ENCODE results near the gene S100A14. TPM values are rescaled to one million over a fixed set of nuclear protein-coding genes. Genes with fewer than 3 reads are reported as not detected.

Gene S100A14
- 0.04 TPM for polyA plus RNA-seq (2013, experiment 1 of 2)
- polyA plus RNA-seq (2013, experiment 2 of 2): not detected

- Histone ChIP-seq H2AFZ (ENCODE audit: low read length) (no peak within 1 kb of the TSS), H3K4me2 (ENCODE audit: insufficient read depth, low read length, poor library complexity, severe bottlenecking) (no peak within 1 kb of the TSS), H3K14ac (ENCODE audit: low read length) (peak within 1 kb of the TSS; percentile 13), H2BK5ac (ENCODE audit: low read length) (no peak within 1 kb of the TSS), H3K23ac (ENCODE audit: low read depth, low read length, poor library complexity) (peak within 1 kb of the TSS; percentile 55), H4K91ac (ENCODE audit: low read depth, low read length, poor library complexity) (no peak within 1 kb of the TSS), H3K36me3 (replicated peaks in 1 of 2; ENCODE audit: control insufficient read depth in 2 of 2, insufficient read depth in 2 of 2, low read length in 2 of 2) (peaks cover 4 to 23% of the 10 kb centered on the region in 2 donors), H3K27ac (replicated peaks; ENCODE audit: low read length) (no peak within 1 kb of the TSS), H3K79me1 (ENCODE audit: low read depth, low read length) (no peaks in the 10 kb centered on the region), H4K8ac (ENCODE audit: low read depth, low read length) (no peak within 1 kb of the TSS), H3K27me3 (ENCODE audit: control insufficient read depth in 3 of 3, insufficient read depth in 3 of 3, low read depth in 1 of 3, low read length in 3 of 3) (no peaks in the 10 kb centered on the region), H2BK120ac (ENCODE audit: low read depth, low read length) (no peak within 1 kb of the TSS), H3K18ac (ENCODE audit: low read length) (peak within 1 kb of the TSS; percentile 42), H2BK15ac (ENCODE audit: low read length) (peak within 1 kb of the TSS; percentile 45), H3K4ac (ENCODE audit: low read length) (no peak within 1 kb of the TSS), H2BK12ac (ENCODE audit: low read length) (peak within 1 kb of the TSS; percentile 2), H3K9me3 (replicated peaks in 1 of 2; ENCODE audit: control insufficient read depth in 2 of 2, insufficient read depth in 1 of 2, low read depth in 1 of 2, low read length in 2 of 2) (no peaks in the 10 kb centered on the region), H3K9ac (ENCODE audit: low read depth, low read length, poor library complexity) (no peak within 1 kb of the TSS), H2AK5ac (ENCODE audit: low read depth, low read length) (peak within 1 kb of the TSS; percentile 71), H3K4me1 (ENCODE audit: control insufficient read depth in 2 of 2, insufficient read depth in 1 of 2, low read depth in 1 of 2, low read length in 2 of 2) (peaks cover 9 to 10% of the 10 kb centered on the region in 2 donors), H3K4me3 (ENCODE audit: low read length in 2 of 2) (peak within 1 kb of the TSS in 1 of 2 donors; percentile 32)
- no CpG with 5 or more reads among the region's 10 CpGs for WGBS, 2 donors (ENCODE audit: extremely low coverage in 2 of 2, insufficient read length in 2 of 2, insufficient replicate concordance in 1 of 2)
- DNase-seq (ENCODE audit: low spot score): no peak
These were observed at the start of gene S100A14 for GRCh38 chr1:153616144-153616916. Gene S100A14, minus strand, starts transcription at chr1:153616325. Its CDS starts 467 bp downstream, at chr1:153615858.

GRCh38 chr1:153663211-153663610 is 47.1 kb upstream of the S100A14 start:
- Histone ChIP-seq H3K79me1 (ENCODE audit: low read depth, low read length) (peaks cover 7% of the 10 kb centered on the region), H3K4ac (ENCODE audit: low read length) (no peak overlapping the region), H2BK15ac (ENCODE audit: low read length) (no peak overlapping the region), H4K91ac (ENCODE audit: low read depth, low read length, poor library complexity) (no peak overlapping the region), H3K9ac (ENCODE audit: low read depth, low read length, poor library complexity) (no peak overlapping the region), H3K27me3 (ENCODE audit: control insufficient read depth in 3 of 3, insufficient read depth in 3 of 3, low read depth in 1 of 3, low read length in 3 of 3) (no peaks in the 10 kb centered on the region), H3K4me1 (ENCODE audit: control insufficient read depth in 2 of 2, insufficient read depth in 1 of 2, low read depth in 1 of 2, low read length in 2 of 2) (peaks cover 4 to 6% of the 10 kb centered on the region in 2 donors), H3K4me3 (ENCODE audit: low read length in 2 of 2) (no peak overlapping the region), H2BK12ac (ENCODE audit: low read length) (no peak overlapping the region), H3K14ac (ENCODE audit: low read length) (no peak overlapping the region), H3K23ac (ENCODE audit: low read depth, low read length, poor library complexity) (no peak overlapping the region), H2AFZ (ENCODE audit: low read length) (no peak overlapping the region), H2BK5ac (ENCODE audit: low read length) (no peak overlapping the region), H3K36me3 (replicated peaks in 1 of 2; ENCODE audit: control insufficient read depth in 2 of 2, insufficient read depth in 2 of 2, low read length in 2 of 2) (peaks cover 47 to 85% of the 10 kb centered on the region in 2 donors), H4K8ac (ENCODE audit: low read depth, low read length) (no peak overlapping the region), H2AK5ac (ENCODE audit: low read depth, low read length) (no peak overlapping the region), H3K18ac (ENCODE audit: low read length) (no peak overlapping the region), H3K27ac (replicated peaks; ENCODE audit: low read length) (no peak overlapping the region), H3K9me3 (replicated peaks in 1 of 2; ENCODE audit: control insufficient read depth in 2 of 2, insufficient read depth in 1 of 2, low read depth in 1 of 2, low read length in 2 of 2) (no peaks in the 10 kb centered on the region), H3K4me2 (ENCODE audit: insufficient read depth, low read length, poor library complexity, severe bottlenecking) (no peak overlapping the region), H2BK120ac (ENCODE audit: low read depth, low read length) (no peak overlapping the region)
- no CpG with 5 or more reads among the region's 5 CpGs for WGBS, 2 donors (ENCODE audit: extremely low coverage in 2 of 2, insufficient read length in 2 of 2, insufficient replicate concordance in 1 of 2)
- DNase-seq (ENCODE audit: low spot score): no peak

GRCh38 chr1:153662269-153662668 is 46.1 kb upstream of the S100A14 start:
- no peaks in the 10 kb centered on the region for H3K9me3 ChIP-seq (replicated peaks in 1 of 2; ENCODE audit: control insufficient read depth in 2 of 2, insufficient read depth in 1 of 2, low read depth in 1 of 2, low read length in 2 of 2)

GRCh38 chr1:153661111-153661708 is 45.1 kb upstream of the S100A14 start:
- H2BK12ac ChIP-seq (ENCODE audit: low read length): no peak overlapping the region
- no peak overlapping the region for H4K91ac ChIP-seq (ENCODE audit: low read depth, low read length, poor library complexity)
- peaks cover 33 to 65% of the 10 kb centered on the region in 2 donors for H3K36me3 ChIP-seq (replicated peaks in 1 of 2; ENCODE audit: control insufficient read depth in 2 of 2, insufficient read depth in 2 of 2, low read length in 2 of 2)
- no peak overlapping the region for H2AK5ac ChIP-seq (ENCODE audit: low read depth, low read length)
- no peak overlapping the region for H3K14ac ChIP-seq (ENCODE audit: low read length)
- no peak overlapping the region for H4K8ac ChIP-seq (ENCODE audit: low read depth, low read length)
- no peak overlapping the region for H2BK120ac ChIP-seq (ENCODE audit: low read depth, low read length)
- no peak overlapping the region for H3K9ac ChIP-seq (ENCODE audit: low read depth, low read length, poor library complexity)
- H3K4me3 ChIP-seq (ENCODE audit: low read length in 2 of 2): no peak overlapping the region
- H2BK5ac ChIP-seq (ENCODE audit: low read length): no peak overlapping the region
- no peak overlapping the region for H2BK15ac ChIP-seq (ENCODE audit: low read length)
- peak overlapping the region; percentile 13 for H3K27ac ChIP-seq (replicated peaks; ENCODE audit: low read length)
- no CpG with 5 or more reads among the region's 9 CpGs for WGBS, 2 donors (ENCODE audit: extremely low coverage in 2 of 2, insufficient read length in 2 of 2, insufficient replicate concordance in 1 of 2)
- H2AFZ ChIP-seq (ENCODE audit: low read length): no peak overlapping the region
- H3K4me2 ChIP-seq (ENCODE audit: insufficient read depth, low read length, poor library complexity, severe bottlenecking): no peak overlapping the region
- no peak for DNase-seq (ENCODE audit: low spot score)
- no peak overlapping the region for H3K4ac ChIP-seq (ENCODE audit: low read length)
- H3K18ac ChIP-seq (ENCODE audit: low read length): no peak overlapping the region
- no peaks in the 10 kb centered on the region for H3K9me3 ChIP-seq (replicated peaks in 1 of 2; ENCODE audit: control insufficient read depth in 2 of 2, insufficient read depth in 1 of 2, low read depth in 1 of 2, low read length in 2 of 2)
- H3K4me1 ChIP-seq (ENCODE audit: control insufficient read depth in 2 of 2, insufficient read depth in 1 of 2, low read depth in 1 of 2, low read length in 2 of 2): peaks cover 4 to 6% of the 10 kb centered on the region in 2 donors
- H3K79me1 ChIP-seq (ENCODE audit: low read depth, low read length): peaks cover 5% of the 10 kb centered on the region
- no peak overlapping the region for H3K23ac ChIP-seq (ENCODE audit: low read depth, low read length, poor library complexity)
- no peaks in the 10 kb centered on the region for H3K27me3 ChIP-seq (ENCODE audit: control insufficient read depth in 3 of 3, insufficient read depth in 3 of 3, low read depth in 1 of 3, low read length in 3 of 3)

More at GRCh38 chr1:153662269-153662668, 46.1 kb upstream of the S100A14 start:
- DNase-seq (ENCODE audit: low spot score): no peak
- Histone ChIP-seq H3K9ac (ENCODE audit: low read depth, low read length, poor library complexity) (no peak overlapping the region), H3K27ac (replicated peaks; ENCODE audit: low read length) (no peak overlapping the region), H4K91ac (ENCODE audit: low read depth, low read length, poor library complexity) (no peak overlapping the region), H2AFZ (ENCODE audit: low read length) (no peak overlapping the region), H2BK15ac (ENCODE audit: low read length) (no peak overlapping the region), H2BK12ac (ENCODE audit: low read length) (no peak overlapping the region), H3K4ac (ENCODE audit: low read length) (no peak overlapping the region), H3K4me3 (ENCODE audit: low read length in 2 of 2) (no peak overlapping the region), H3K23ac (ENCODE audit: low read depth, low read length, poor library complexity) (no peak overlapping the region), H3K79me1 (ENCODE audit: low read depth, low read length) (peaks cover 7% of the 10 kb centered on the region), H2BK120ac (ENCODE audit: low read depth, low read length) (no peak overlapping the region), H4K8ac (ENCODE audit: low read depth, low read length) (no peak overlapping the region), H3K4me1 (ENCODE audit: control insufficient read depth in 2 of 2, insufficient read depth in 1 of 2, low read depth in 1 of 2, low read length in 2 of 2) (peaks cover 4 to 6% of the 10 kb centered on the region in 2 donors), H2BK5ac (ENCODE audit: low read length) (no peak overlapping the region), H3K18ac (ENCODE audit: low read length) (no peak overlapping the region), H3K4me2 (ENCODE audit: insufficient read depth, low read length, poor library complexity, severe bottlenecking) (no peak overlapping the region), H2AK5ac (ENCODE audit: low read depth, low read length) (no peak overlapping the region), H3K36me3 (replicated peaks in 1 of 2; ENCODE audit: control insufficient read depth in 2 of 2, insufficient read depth in 2 of 2, low read length in 2 of 2) (peaks cover 42 to 75% of the 10 kb centered on the region in 2 donors), H3K14ac (ENCODE audit: low read length) (no peak overlapping the region), H3K27me3 (ENCODE audit: control insufficient read depth in 3 of 3, insufficient read depth in 3 of 3, low read depth in 1 of 3, low read length in 3 of 3) (no peaks in the 10 kb centered on the region)
- no CpG with 5 or more reads among the region's 2 CpGs for WGBS, 2 donors (ENCODE audit: extremely low coverage in 2 of 2, insufficient read length in 2 of 2, insufficient replicate concordance in 1 of 2)
